GM19438 (cell line): ENCODE measurements around the gene BCKDK.

Experiments
- ATAC-seq: cut with Tn5 transposase; IDR thresholded peaks from one replicate; pipeline ENCODE4 v1.9.1; 2021; ENCODE audit warnings: low read depth; ENCODE audit not compliant: unreplicated experiment

Gene BCKDK

GRCh38 chr16:31117384-31118222 lies 9.4 kb downstream of the BCKDK start, which contains the start of gene KAT8:
TSS of gene KAT8 (plus strand) at chr16:31117664. CDS start at chr16:31117682, 18 bp downstream.
- ATAC-seq, result peak; percentile 91

- no peak for ATAC-seq
These were observed 10.3 kb downstream of the BCKDK start for GRCh38 chr16:31118223-31119155.

GRCh38 chr16:31120129-31120528 lies 11.9 kb downstream of the BCKDK start:
- ATAC-seq, result no peak

- ATAC-seq, result no peak
These were observed 17.7 kb downstream of the BCKDK start for GRCh38 chr16:31125844-31126243.

- no peak for ATAC-seq
These were observed 19.0 kb downstream of the BCKDK start for GRCh38 chr16:31127182-31127581.

GRCh38 chr16:31128711-31129567 lies 20.8 kb downstream of the BCKDK start:
- no peak for ATAC-seq

GRCh38 chr16:31129568-31130335 lies 21.6 kb downstream of the BCKDK start:
- no peak for ATAC-seq

GRCh38 chr16:31130336-31130891 lies 22.2 kb downstream of the BCKDK start:
- no peak for ATAC-seq

GRCh38 chr16:31130899-31131298 lies 22.7 kb downstream of the BCKDK start:
- no peak for ATAC-seq

GRCh38 chr16:31131416-31131815 lies 23.2 kb downstream of the BCKDK start:
- no peak for ATAC-seq

- ATAC-seq, result no peak
These were observed 23.7 kb downstream of the BCKDK start for GRCh38 chr16:31131841-31132271.

- ATAC-seq, result no peak
These were observed 24.3 kb downstream of the BCKDK start for GRCh38 chr16:31132303-31132979.

GRCh38 chr16:31133046-31133501 lies 24.9 kb downstream of the BCKDK start:
- no peak for ATAC-seq

- ATAC-seq, result no peak
These were observed 25.9 kb downstream of the BCKDK start for GRCh38 chr16:31134091-31134571.

- ATAC-seq, result no peak
These were observed 26.7 kb downstream of the BCKDK start for GRCh38 chr16:31134625-31135534.

GRCh38 chr16:31135535-31136286 lies 27.5 kb downstream of the BCKDK start, which contains the start of gene PRSS8:
TSS of gene PRSS8 (minus strand) at chr16:31135727. CDS start at chr16:31135498, 229 bp downstream.
- ATAC-seq, result no peak

- ATAC-seq, result no peak
These were observed 28.1 kb downstream of the BCKDK start for GRCh38 chr16:31136287-31136662.
